Measurements from ENCODE around the gene PTPRG.

- no peak for TF ChIP-seq CTCF (optimal IDR thresholded peaks at IDR 0.05 in 1 of 3, IDR thresholded peaks at IDR 0.05 in 1 of 3, conservative IDR thresholded peaks at IDR 0.05 in 1 of 3; ENCODE audit: extremely low read depth in 1 of 3, insufficient read depth in 2 of 3, low read length in 3 of 3)
- no peak for TF ChIP-seq EZH2 (IDR thresholded peaks at IDR 0.05; ENCODE audit: low read length)
Measured at GRCh38 chr3:61572879-61573278, 11.5 kb downstream of the PTPRG start.

Measured in keratinocyte (primary cell).